GM23338 (cell line): ENCODE measurements around the gene HSPB6. TPM values are rescaled to one million over a fixed set of nuclear protein-coding genes. Genes with fewer than 3 reads are reported as not detected.

Experiments
- ATAC-seq: fragments of 200-7000 bp; cut with Tn5 transposase; 3 replicates; pipeline ENCODE4 v1.9.1; 2020
- DNase-seq: peaks from one replicate; pipeline ENCODE4 v3.0.0-alpha.2; 2015; ENCODE audit warnings: low spot score
- H2AFZ ChIP-seq: fragments of 200-600 bp; sonication (generic); 2 replicates; pipeline ENCODE4 v1.8.0; 2016; ENCODE audit warnings: antibody characterized with exemption, mild to moderate bottlenecking, moderate library complexity
- H3F3A ChIP-seq: fragments of 200-600 bp; sonication (generic); replicated peaks from 2 replicates; pipeline ENCODE4 v1.8.0; 2017; ENCODE audit warnings: antibody characterized with exemption, mixed run types, low read depth
- H3K27ac ChIP-seq: fragments of 200-600 bp; sonication (generic); 2 replicates; pipeline ENCODE4 v1.6.1; 2016; ENCODE audit warnings: low read depth
- H3K27me3 ChIP-seq: fragments of 200-600 bp; sonication (generic); 2 replicates; pipeline ENCODE4 v1.8.0; 2016; ENCODE audit warnings: mild to moderate bottlenecking, mixed run types, moderate library complexity; ENCODE audit not compliant: insufficient read depth
- H3K36me3 ChIP-seq: fragments of 200-600 bp; sonication (generic); 2 replicates; pipeline ENCODE4 v1.8.0; 2016; ENCODE audit warnings: mild to moderate bottlenecking; ENCODE audit not compliant: insufficient read depth
- H3K4me1 ChIP-seq: fragments of 200-600 bp; sonication (generic); 2 replicates; pipeline ENCODE4 v1.8.0; 2016; ENCODE audit warnings: mild to moderate bottlenecking, moderate library complexity; ENCODE audit not compliant: insufficient read depth
- H3K4me2 ChIP-seq: fragments of 200-600 bp; sonication (generic); 2 replicates; pipeline ENCODE4 v1.7.1; 2017; ENCODE audit warnings: mixed run types
- H3K4me3 ChIP-seq: fragments of 200-600 bp; sonication (generic); 2 replicates; pipeline ENCODE4 v1.6.1; 2016; ENCODE audit warnings: mixed run types
- H3K79me2 ChIP-seq: fragments of 200-600 bp; sonication (generic); replicated peaks from 2 replicates; pipeline ENCODE4 v1.8.0; 2017; ENCODE audit warnings: mild to moderate bottlenecking; ENCODE audit not compliant: insufficient read depth
- H3K9me2 ChIP-seq: fragments of 200-600 bp; sonication (generic); 2 replicates; pipeline ENCODE4 v1.8.0; 2017; ENCODE audit not compliant: insufficient read depth
- H4K20me1 ChIP-seq: fragments of 200-600 bp; sonication (generic); replicated peaks from 2 replicates; pipeline ENCODE4 v1.8.0; 2017; ENCODE audit warnings: mild to moderate bottlenecking; ENCODE audit not compliant: insufficient read depth
- H3K27ac Mint-ChIP-seq: 2 replicates; pipeline ENCODE4 v1.8.0; 2020; ENCODE audit warnings: inconsistent platforms, mild to moderate bottlenecking, moderate library complexity, mixed read lengths
- H3K27me3 Mint-ChIP-seq: 3 replicates; pipeline ENCODE4 v1.8.0; 2022; ENCODE audit warnings: low read depth, mild to moderate bottlenecking, moderate library complexity, mixed read lengths, inconsistent platforms; ENCODE audit not compliant: insufficient read depth, poor library complexity
- H3K36me3 Mint-ChIP-seq: 3 replicates; pipeline ENCODE4 v1.8.0; 2021; ENCODE audit warnings: low read depth, mild to moderate bottlenecking, inconsistent platforms, moderate library complexity, mixed read lengths
- H3K4me1 Mint-ChIP-seq: 3 replicates; pipeline ENCODE4 v1.8.0; 2020; ENCODE audit warnings: mild to moderate bottlenecking, inconsistent platforms, mixed read lengths
- H3K4me3 Mint-ChIP-seq: 3 replicates; pipeline ENCODE4 v1.8.0; 2021; ENCODE audit warnings: moderate library complexity, mild to moderate bottlenecking, inconsistent platforms, mixed read lengths
- H3K9me3 Mint-ChIP-seq: 3 replicates; pipeline ENCODE4 v1.8.0; 2020; ENCODE audit warnings: moderate library complexity, mild to moderate bottlenecking, inconsistent platforms, mixed read lengths
- CREB1 ChIP-seq: fragments of 250-450 bp; sonication (Bioruptor Pico); IDR thresholded peaks from 2 replicates; pipeline ENCODE4 v1.5.0; 2020; ENCODE audit warnings: low read depth, mild to moderate bottlenecking, moderate library complexity
- EZH2phosphoT487 ChIP-seq: fragments of 200-600 bp; sonication (generic); IDR thresholded peaks from one replicate; pipeline ENCODE4 v1.8.1; 2018; ENCODE audit warnings: antibody characterized with exemption; ENCODE audit not compliant: unreplicated experiment
- JUNB ChIP-seq: IDR thresholded peaks from one replicate; pipeline ENCODE4 v1.6.1; 2016; ENCODE audit warnings: antibody characterized with exemption; ENCODE audit not compliant: unreplicated experiment
- POLR2AphosphoS5 ChIP-seq: IDR thresholded peaks from 2 replicates; pipeline ENCODE4 v1.6.1; 2016; ENCODE audit warnings: antibody characterized with exemption, low read depth
- ZNF114 ChIP-seq: fragments of 250-450 bp; sonication (Bioruptor Pico); IDR thresholded peaks from 2 replicates; pipeline ENCODE4 v1.5.0; 2020; ENCODE audit warnings: mild to moderate bottlenecking, moderate library complexity
- ZNF331 ChIP-seq: fragments of 250-450 bp; sonication (Bioruptor Pico); IDR thresholded peaks from 2 replicates; pipeline ENCODE4 v1.5.0; 2020; ENCODE audit warnings: low read depth, mild to moderate bottlenecking, moderate library complexity
- ZNF462 ChIP-seq: fragments of 250-450 bp; sonication (Bioruptor Pico); IDR thresholded peaks from 2 replicates; pipeline ENCODE4 v1.5.0; 2020; ENCODE audit warnings: mild to moderate bottlenecking, moderate library complexity
- polyA plus RNA-seq: library from polyadenylated mRNA; unstranded; fragments of >200 nt; fragmentation: Nextera tagmentation; extraction: Ambion mirVana; gene quantifications from 2 replicates; pipeline ENCODE4 v1.2.1, GENCODE V29; 2016
- total RNA-seq: library from RNA; depleted of rRNA; stranded (reverse); fragments of >200 nt; shearing (Covaris generic); gene quantifications from 2 replicates; pipeline ENCODE4 v1.2.3, GENCODE V29; 2014
- TF ChIP-seq, protein P1 (sequence below): IDR thresholded peaks from 2 replicates; pipeline ENCODE4 v1.6.1; 2016; ENCODE audit warnings: antibody characterized with exemption

Gene HSPB6
- total and polyA plus RNA-seq, 2 experiments from 2014 or later: 0.87 to 3.2 TPM

- TF ChIP-seq ZNF462 (CRISPR knock-in tag) (no peak), ZNF114 (CRISPR knock-in tag) (no peak)
Measured at GRCh38 chr19:35775298-35776101, 18.7 kb upstream of the HSPB6 start, which contains the start of gene ARHGAP33 (continued).

DNA sequence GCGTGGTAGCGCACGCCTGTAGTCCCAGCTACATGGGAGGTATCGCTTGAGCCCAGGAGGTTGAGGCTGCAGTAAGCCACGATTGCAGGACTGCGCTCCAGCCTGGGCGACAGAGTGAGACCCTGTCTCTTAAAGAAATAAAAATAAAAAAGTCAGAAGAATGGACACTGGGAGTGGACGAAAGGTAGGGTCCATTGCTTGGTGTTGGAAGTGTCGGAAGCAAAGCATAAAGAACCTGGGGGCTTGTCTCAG, 18.1 kb upstream of the HSPB6 start:
- H4K20me1 ChIP-seq: no peaks in the 10 kb centered on the region; the same call in 1 of the 2 replicates
- peaks cover 32% of the 10 kb centered on the region for H3K4me1 Mint-ChIP-seq
- ATAC-seq (no peak), DNase-seq (no peak)
- H3F3A ChIP-seq: peaks cover 7% of the 10 kb centered on the region; the same call in 1 of the 2 replicates
- peaks cover 22% of the 10 kb centered on the region for H3K4me1 ChIP-seq
- H3K4me3 ChIP-seq: peak overlapping the region; percentile 65; the same call in 1 of the 2 replicates
- H3K27me3 Mint-ChIP-seq: peaks cover 21% of the 10 kb centered on the region
- H3K4me3 Mint-ChIP-seq: peak overlapping the region; percentile 76
- no peak overlapping the region for H3K27ac ChIP-seq
- H3K27me3 ChIP-seq: peaks cover 16% of the 10 kb centered on the region
- no peaks in the 10 kb centered on the region for H3K36me3 ChIP-seq
- H2AFZ ChIP-seq: no peak overlapping the region
- no peaks in the 10 kb centered on the region; the same call in 2 of the 3 replicates for H3K9me3 Mint-ChIP-seq
- no peaks in the 10 kb centered on the region; the same call in 2 of the 3 replicates for H3K36me3 Mint-ChIP-seq
- peak overlapping the region; percentile 62 for H3K4me2 ChIP-seq
- no peaks in the 10 kb centered on the region for H3K9me2 ChIP-seq
- H3K27ac Mint-ChIP-seq: no peak overlapping the region
- no peaks in the 10 kb centered on the region for H3K79me2 ChIP-seq
- TF ChIP-seq, protein P1, sequence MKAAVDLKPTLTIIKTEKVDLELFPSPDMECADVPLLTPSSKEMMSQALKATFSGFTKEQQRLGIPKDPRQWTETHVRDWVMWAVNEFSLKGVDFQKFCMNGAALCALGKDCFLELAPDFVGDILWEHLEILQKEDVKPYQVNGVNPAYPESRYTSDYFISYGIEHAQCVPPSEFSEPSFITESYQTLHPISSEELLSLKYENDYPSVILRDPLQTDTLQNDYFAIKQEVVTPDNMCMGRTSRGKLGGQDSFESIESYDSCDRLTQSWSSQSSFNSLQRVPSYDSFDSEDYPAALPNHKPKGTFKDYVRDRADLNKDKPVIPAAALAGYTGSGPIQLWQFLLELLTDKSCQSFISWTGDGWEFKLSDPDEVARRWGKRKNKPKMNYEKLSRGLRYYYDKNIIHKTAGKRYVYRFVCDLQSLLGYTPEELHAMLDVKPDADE: no peak
- TF ChIP-seq ZNF462 (CRISPR knock-in tag): no peak
- TF ChIP-seq ZNF114 (CRISPR knock-in tag): no peak
- no peak for TF ChIP-seq JUNB
- no peak for TF ChIP-seq ZNF331
- no peak for TF ChIP-seq EZH2phosphoT487
- no peak for TF ChIP-seq CREB1
- no peak for TF ChIP-seq POLR2AphosphoS5
